Panc1 (cell line): ENCODE data around the gene QKI.

ENCODE experiments used
- CTCF ChIP-seq: fragments of 450-650 bp; IDR thresholded peaks from 2 replicates; pipeline ENCODE4 v1.5.1; 2017; ENCODE audit warnings: mild to moderate bottlenecking
- POLR2AphosphoS5 ChIP-seq: IDR thresholded peaks from 2 replicates; pipeline ENCODE4 v1.6.1; 2012; ENCODE audit warnings: mild to moderate bottlenecking, low read depth, low read length, moderate library complexity
- REST ChIP-seq, 2 experiments: IDR thresholded peaks; 2 replicates each; pipeline ENCODE4 v1.6.1; 2011 to 2012; ENCODE audit warnings: low read depth in 2 of 2, control low read depth in 1 of 2, low read length in 1 of 2, mild to moderate bottlenecking in 1 of 2, moderate library complexity in 1 of 2; ENCODE audit not compliant: insufficient read depth in 1 of 2

- TF ChIP-seq CTCF, result no peak
- TF ChIP-seq REST (IDR thresholded peaks at IDR 0.05; ENCODE audit: insufficient read depth in 1 of 2, low read depth in 2 of 2, low read length in 1 of 2), result no peak
- TF ChIP-seq POLR2AphosphoS5, result no peak
These were observed 118.1 kb downstream of the QKI start for GRCh38 chr6:163532526-163533078.
